ENCODE results near the gene HINT2.

Gene HINT2

DNA sequence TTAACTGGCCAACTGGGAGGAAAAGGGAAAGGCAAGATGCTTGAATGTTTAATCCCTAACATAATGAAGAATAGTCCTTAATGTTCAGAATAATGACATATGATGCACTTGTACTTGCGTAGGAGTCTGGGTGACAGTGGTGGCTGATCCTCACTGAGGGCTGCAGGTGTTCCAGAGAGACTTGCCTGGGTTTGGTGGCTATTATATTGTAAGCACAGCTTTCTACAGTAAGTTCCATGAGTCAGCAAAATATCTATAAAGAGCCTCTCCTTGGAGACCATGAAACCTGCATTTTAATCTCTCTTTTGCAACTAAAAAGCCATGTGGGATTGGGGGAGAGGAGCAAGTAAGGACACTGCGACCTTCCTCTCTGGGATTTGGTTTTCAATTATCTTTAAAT is 25.3 kb downstream of the HINT2 start:
- no peaks in the 10 kb centered on the region for H3K27me3 Mint-ChIP-seq (ENCODE audit: low read depth)
- H3K36me3 Mint-ChIP-seq (ENCODE audit: low read depth): peaks cover 13% of the 10 kb centered on the region
- no peaks in the 10 kb centered on the region for H3K9me3 Mint-ChIP-seq
- H3K4me1 Mint-ChIP-seq (ENCODE audit: low read depth): peaks cover 8% of the 10 kb centered on the region
- H3K27ac Mint-ChIP-seq: no peak overlapping the region
- H3K4me3 Mint-ChIP-seq: no peak overlapping the region

- H3K27ac Mint-ChIP-seq: no peak overlapping the region
- H3K9me3 Mint-ChIP-seq: no peaks in the 10 kb centered on the region
- H3K36me3 Mint-ChIP-seq (ENCODE audit: low read depth): peaks cover 22% of the 10 kb centered on the region
- H3K4me3 Mint-ChIP-seq: no peak overlapping the region
- H3K27me3 Mint-ChIP-seq (ENCODE audit: low read depth): no peaks in the 10 kb centered on the region
- no peaks in the 10 kb centered on the region for H3K4me1 Mint-ChIP-seq (ENCODE audit: low read depth)
Observed at GRCh38 chr9:35783418-35783817, 31.4 kb downstream of the HINT2 start.

DNA sequence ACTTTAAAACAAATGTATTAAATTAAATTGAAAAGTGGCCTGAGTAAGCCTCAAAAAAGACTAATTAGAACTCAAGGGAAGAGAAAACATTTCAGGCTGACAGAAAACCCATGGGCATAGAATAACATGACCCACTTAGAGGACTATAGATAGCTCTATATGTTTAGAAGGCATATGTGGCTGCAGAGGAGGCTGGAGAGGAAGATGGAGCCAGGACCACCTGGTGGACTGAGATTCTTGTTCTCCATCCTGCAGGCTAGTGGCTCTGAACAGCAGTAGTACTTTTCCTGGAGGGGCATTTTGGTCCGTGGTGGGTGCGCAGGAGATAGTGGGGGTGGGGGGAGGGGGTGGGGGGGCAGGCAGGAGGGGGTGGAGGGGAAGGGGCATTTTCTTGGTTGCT is 33.8 kb downstream of the HINT2 start:
- H3K36me3 Mint-ChIP-seq (ENCODE audit: low read depth): peaks cover 24% of the 10 kb centered on the region
- H3K4me1 Mint-ChIP-seq (ENCODE audit: low read depth): no peaks in the 10 kb centered on the region
- no peak overlapping the region for H3K4me3 Mint-ChIP-seq
- no peak overlapping the region for H3K27ac Mint-ChIP-seq
- no peaks in the 10 kb centered on the region for H3K27me3 Mint-ChIP-seq (ENCODE audit: low read depth)
- H3K9me3 Mint-ChIP-seq: no peaks in the 10 kb centered on the region

- Mint-ChIP-seq H3K27ac (no peak overlapping the region), H3K27me3 (ENCODE audit: low read depth) (no peaks in the 10 kb centered on the region), H3K36me3 (ENCODE audit: low read depth) (peaks cover 12% of the 10 kb centered on the region), H3K9me3 (no peaks in the 10 kb centered on the region), H3K4me1 (ENCODE audit: low read depth) (no peaks in the 10 kb centered on the region), H3K4me3 (no peak overlapping the region)
Observed at GRCh38 chr9:35778496-35778895, 36.3 kb downstream of the HINT2 start.

DNA sequence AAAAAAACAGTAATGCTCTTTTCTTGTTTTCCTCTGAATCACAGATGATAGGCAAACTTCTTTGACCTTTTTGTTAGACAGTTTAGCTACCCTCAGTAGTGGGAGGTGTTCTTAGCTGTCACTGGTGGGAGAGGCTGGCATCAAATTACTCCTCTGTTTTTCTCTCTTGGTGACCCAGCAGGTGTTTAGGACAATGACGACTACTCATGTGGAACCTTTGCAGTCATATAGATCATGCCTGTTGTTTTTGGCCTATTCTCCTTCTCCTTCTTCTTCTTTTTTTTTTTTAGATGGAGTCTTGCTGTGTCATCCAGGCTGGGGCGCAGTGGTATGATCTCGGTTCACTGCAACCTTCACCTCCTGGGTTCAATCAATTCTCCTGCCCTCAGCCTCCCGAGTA is 38.8 kb downstream of the HINT2 start:
- no peak overlapping the region for H3K27ac Mint-ChIP-seq

GRCh38 chr9:35774907-35775635 is 39.8 kb downstream of the HINT2 start:
- Mint-ChIP-seq H3K27ac (no peak overlapping the region), H3K27me3 (ENCODE audit: low read depth) (no peaks in the 10 kb centered on the region), H3K4me1 (ENCODE audit: low read depth) (no peaks in the 10 kb centered on the region), H3K36me3 (ENCODE audit: low read depth) (peaks cover 6% of the 10 kb centered on the region), H3K9me3 (no peaks in the 10 kb centered on the region), H3K4me3 (no peak overlapping the region)

More for the DNA sequence above, 38.8 kb downstream of the HINT2 start:
- Mint-ChIP-seq H3K4me1 (ENCODE audit: low read depth) (no peaks in the 10 kb centered on the region), H3K27me3 (ENCODE audit: low read depth) (no peaks in the 10 kb centered on the region), H3K36me3 (ENCODE audit: low read depth) (peaks cover 8% of the 10 kb centered on the region), H3K4me3 (no peak overlapping the region), H3K9me3 (no peaks in the 10 kb centered on the region)

GRCh38 chr9:35771943-35772342 is 42.9 kb downstream of the HINT2 start:
- Mint-ChIP-seq H3K27me3 (ENCODE audit: low read depth) (no peaks in the 10 kb centered on the region), H3K4me1 (ENCODE audit: low read depth) (no peaks in the 10 kb centered on the region), H3K4me3 (no peak overlapping the region), H3K36me3 (ENCODE audit: low read depth) (no peaks in the 10 kb centered on the region), H3K27ac (no peak overlapping the region), H3K9me3 (no peaks in the 10 kb centered on the region)

DNA sequence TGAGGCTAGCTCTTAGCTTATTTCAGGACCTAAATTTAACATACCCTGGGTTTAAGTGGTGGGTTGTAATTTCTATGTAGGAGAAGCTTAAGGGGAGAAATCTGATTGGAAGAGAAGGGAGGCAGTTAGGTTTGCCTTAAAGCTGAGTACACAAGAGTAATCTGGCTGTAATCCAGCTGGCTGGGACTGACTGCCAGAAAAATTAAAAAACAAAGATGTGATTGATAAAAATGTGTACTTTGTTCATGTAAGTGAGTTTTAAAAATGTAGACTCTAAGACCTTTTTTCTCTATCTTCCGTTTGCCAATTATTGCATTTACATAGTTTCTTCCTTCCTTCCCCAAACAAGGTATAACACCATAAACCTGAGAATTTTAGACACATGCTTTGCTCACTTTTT is 43.3 kb downstream of the HINT2 start:
- no peaks in the 10 kb centered on the region for H3K4me1 Mint-ChIP-seq (ENCODE audit: low read depth)
- H3K9me3 Mint-ChIP-seq: no peaks in the 10 kb centered on the region
- no peaks in the 10 kb centered on the region for H3K36me3 Mint-ChIP-seq (ENCODE audit: low read depth)

DNA sequence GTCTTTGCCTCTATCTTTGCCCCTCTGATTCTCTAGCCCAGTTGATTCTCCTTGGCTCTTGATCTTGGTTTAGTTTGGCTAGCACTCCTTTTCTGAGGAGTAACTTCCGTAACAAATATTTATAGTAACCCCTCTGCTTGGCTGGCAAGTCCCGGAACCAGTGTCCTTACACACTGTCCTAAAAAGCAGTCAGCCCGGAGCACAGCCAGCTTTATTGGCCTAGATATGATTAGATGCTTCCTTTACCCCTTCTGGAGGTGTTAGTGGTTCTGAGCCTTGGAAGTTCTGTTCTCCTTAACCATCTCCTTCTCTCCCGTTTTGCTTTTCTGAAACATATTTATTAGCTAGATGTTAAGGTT is 43.8 kb downstream of the HINT2 start:
- Mint-ChIP-seq H3K36me3 (ENCODE audit: low read depth) (peaks cover 1% of the 10 kb centered on the region), H3K27ac (no peak overlapping the region), H3K27me3 (ENCODE audit: low read depth) (no peaks in the 10 kb centered on the region), H3K9me3 (no peaks in the 10 kb centered on the region), H3K4me3 (no peak overlapping the region), H3K4me1 (ENCODE audit: low read depth) (no peaks in the 10 kb centered on the region)

More for the DNA sequence above, 43.3 kb downstream of the HINT2 start:
- H3K4me3 Mint-ChIP-seq: no peak overlapping the region
- no peaks in the 10 kb centered on the region for H3K27me3 Mint-ChIP-seq (ENCODE audit: low read depth)
- no peak overlapping the region for H3K27ac Mint-ChIP-seq

- no peaks in the 10 kb centered on the region for H3K27me3 Mint-ChIP-seq (ENCODE audit: low read depth)
- no peaks in the 10 kb centered on the region for H3K9me3 Mint-ChIP-seq
- H3K4me3 Mint-ChIP-seq: no peak overlapping the region
- H3K27ac Mint-ChIP-seq: no peak overlapping the region
- H3K4me1 Mint-ChIP-seq (ENCODE audit: low read depth): no peaks in the 10 kb centered on the region
- H3K36me3 Mint-ChIP-seq (ENCODE audit: low read depth): peaks cover 1% of the 10 kb centered on the region
Observed at GRCh38 chr9:35769763-35770162, 45.1 kb downstream of the HINT2 start.

DNA sequence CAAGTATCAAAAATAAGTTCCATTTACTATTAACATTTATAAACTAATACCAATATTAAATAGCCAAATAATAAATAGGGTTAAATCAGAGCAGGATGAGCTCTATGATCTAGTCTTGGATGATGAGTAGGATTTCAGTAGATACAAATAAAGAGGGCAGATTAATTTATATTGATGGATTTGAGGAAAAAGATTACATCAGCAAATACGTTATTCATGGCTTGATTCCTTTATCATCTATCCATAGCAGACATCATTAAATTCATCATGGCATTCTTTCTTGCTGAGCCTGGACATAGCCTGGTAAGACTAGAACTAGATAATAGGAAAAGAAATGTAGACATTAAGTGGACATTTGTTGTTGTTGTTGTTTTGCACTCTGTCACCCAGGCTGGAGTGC is 47.4 kb downstream of the HINT2 start:
- no peaks in the 10 kb centered on the region for H3K27me3 Mint-ChIP-seq (ENCODE audit: low read depth)
- H3K4me1 Mint-ChIP-seq (ENCODE audit: low read depth): no peaks in the 10 kb centered on the region
- no peaks in the 10 kb centered on the region for H3K9me3 Mint-ChIP-seq
- H3K4me3 Mint-ChIP-seq: no peak overlapping the region
- H3K27ac Mint-ChIP-seq: no peak overlapping the region
- H3K36me3 Mint-ChIP-seq (ENCODE audit: low read depth): peaks cover 3% of the 10 kb centered on the region

GRCh38 chr9:35766997-35767396 is 47.8 kb downstream of the HINT2 start:
- H3K9me3 Mint-ChIP-seq: no peaks in the 10 kb centered on the region
- no peaks in the 10 kb centered on the region for H3K27me3 Mint-ChIP-seq (ENCODE audit: low read depth)
- H3K4me1 Mint-ChIP-seq (ENCODE audit: low read depth): no peaks in the 10 kb centered on the region
- H3K36me3 Mint-ChIP-seq (ENCODE audit: low read depth): peaks cover 3% of the 10 kb centered on the region
- H3K4me3 Mint-ChIP-seq: no peak overlapping the region
- no peak overlapping the region for H3K27ac Mint-ChIP-seq

DNA sequence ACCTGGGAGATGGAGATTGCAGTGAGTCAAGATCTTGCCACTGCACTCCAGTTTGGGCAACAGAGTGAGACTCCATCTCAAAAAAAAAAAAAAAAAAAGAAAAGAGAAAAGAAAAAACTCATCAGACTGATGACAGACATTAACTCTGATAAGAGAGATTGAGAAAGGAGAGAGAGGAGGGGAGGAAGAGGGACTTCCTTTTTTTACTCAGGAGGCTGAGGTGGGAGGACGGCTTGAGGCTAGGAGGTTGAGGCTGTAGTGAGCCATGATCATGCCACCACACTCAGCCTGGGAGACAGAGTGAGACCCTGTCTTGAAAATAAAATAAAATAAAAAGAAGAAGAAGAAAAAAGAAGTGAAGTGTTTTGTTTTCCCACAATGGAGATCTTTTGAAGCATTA is 51.0 kb downstream of the HINT2 start:
- Mint-ChIP-seq H3K36me3 (ENCODE audit: low read depth) (peaks cover 5% of the 10 kb centered on the region), H3K9me3 (no peaks in the 10 kb centered on the region), H3K4me1 (ENCODE audit: low read depth) (peaks cover 9% of the 10 kb centered on the region)

GRCh38 chr9:35763181-35763580 is 51.7 kb downstream of the HINT2 start:
- Mint-ChIP-seq H3K36me3 (ENCODE audit: low read depth) (peaks cover 5% of the 10 kb centered on the region), H3K27ac (no peak overlapping the region), H3K27me3 (ENCODE audit: low read depth) (no peaks in the 10 kb centered on the region), H3K9me3 (no peaks in the 10 kb centered on the region), H3K4me1 (ENCODE audit: low read depth) (peaks cover 13% of the 10 kb centered on the region), H3K4me3 (no peak overlapping the region)

More for the DNA sequence above, 51.0 kb downstream of the HINT2 start:
- H3K27me3 Mint-ChIP-seq (ENCODE audit: low read depth): no peaks in the 10 kb centered on the region
- H3K27ac Mint-ChIP-seq: no peak overlapping the region
- no peak overlapping the region for H3K4me3 Mint-ChIP-seq
